ENCODE measurements around the gene KANSL1. TPM values are rescaled to one million over a fixed set of nuclear protein-coding genes. Genes with fewer than 3 reads are reported as not detected.

Gene KANSL1
- total RNA-seq, 4 donors from 2014 or later: 80.3 to 201 (median 146) TPM

GRCh38 chr17:46029627-46030026 is 163.6 kb downstream of the KANSL1 start:
- WGBS, 2 donors (ENCODE audit: low coverage in 1 of 2): 90 to 97% methylated on average over 6 of the region's 6 CpGs
- Histone ChIP-seq H3K36me3 (peaks cover 0 to 51% (median 18%) of the 10 kb centered on the region in 4 donors), H3K9me3 (no peaks in the 10 kb centered on the region), H3K4me3 (no peak overlapping the region), H3K27ac (no peak overlapping the region), H3K27me3 (no peaks in the 10 kb centered on the region), H3K4me1 (no peaks in the 10 kb centered on the region)
- TF ChIP-seq EP300 (IDR thresholded peaks at IDR 0.05; ENCODE audit: low read depth): no peak
- TF ChIP-seq POLR2A (IDR thresholded peaks at IDR 0.05): no peak
- TF ChIP-seq CTCF (IDR thresholded peaks at IDR 0.05): no peak
- no peak for TF ChIP-seq POLR2AphosphoS5 (IDR thresholded peaks at IDR 0.05)
- in situ Hi-C loops (cut with MboI; ENCODE audit: low pct_ligation_motif_present in 1 of 4, low pct_unique_long_range_greater_than_20kb in 1 of 4, low sequenced_read_pairs in 3 of 4): loop anchor here in 1 of 4 donors (25.0 kb wide), 1 partner anchor 183 kb away; no protein-coding TSS in a partner anchor
- DNase-seq: no peak
- intact Hi-C loops (cut with DNase I; ENCODE audit: low total_unique reads): no loop called here

DNA sequence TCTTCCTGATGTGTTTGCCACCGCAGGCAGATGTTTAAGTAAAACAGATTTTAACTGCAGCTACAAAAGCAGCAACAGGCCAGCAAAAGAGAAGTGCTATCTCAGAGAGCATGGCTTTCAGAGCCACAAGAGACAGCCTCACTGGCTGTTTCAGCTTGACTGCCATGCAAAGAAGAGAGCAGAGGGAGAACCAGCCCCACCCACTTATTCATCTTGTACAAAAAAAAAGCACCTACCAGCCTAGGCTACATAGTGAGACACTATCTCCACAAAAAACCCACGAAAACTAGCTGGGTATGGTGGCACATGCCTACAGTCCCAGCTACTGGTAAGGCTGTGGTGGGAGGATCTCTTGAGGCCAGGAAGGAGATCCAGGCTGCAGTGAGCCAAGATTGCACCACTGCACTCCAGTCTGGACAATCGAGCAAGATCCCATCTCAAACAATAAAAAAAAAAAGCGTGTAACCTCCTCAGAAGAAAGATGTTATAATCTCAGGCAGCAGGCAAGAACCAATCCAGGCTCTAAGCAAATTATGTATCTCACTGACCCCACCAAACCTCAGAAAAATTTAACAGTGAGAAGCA is 164.2 kb downstream of the KANSL1 start:
- H3K36me3 ChIP-seq: peaks cover 0 to 45% (median 15%) of the 10 kb centered on the region in 4 donors
- no peak overlapping the region for H3K27ac ChIP-seq
- H3K27me3 ChIP-seq: no peaks in the 10 kb centered on the region
- DNase-seq: no peak
- no peak overlapping the region for H3K4me3 ChIP-seq
- 71 to 85% methylated on average over 1 to 4 of the region's 4 CpGs for whole genome bisulfite sequencing, 2 donors (ENCODE audit: low coverage in 1 of 2)
- intact Hi-C loops (cut with DNase I; ENCODE audit: low total_unique reads) (no loop called here), in situ Hi-C loops (cut with MboI; ENCODE audit: low pct_ligation_motif_present in 1 of 4, low pct_unique_long_range_greater_than_20kb in 1 of 4, low sequenced_read_pairs in 3 of 4) (loop anchor here in 1 of 4 donors (25.0 kb wide), 1 partner anchor 183 kb away; no protein-coding TSS in a partner anchor)
- no peaks in the 10 kb centered on the region for H3K9me3 ChIP-seq
- H3K4me1 ChIP-seq: no peaks in the 10 kb centered on the region
- TF ChIP-seq EP300 (IDR thresholded peaks at IDR 0.05; ENCODE audit: low read depth) (no peak), POLR2A (IDR thresholded peaks at IDR 0.05) (no peak), POLR2AphosphoS5 (IDR thresholded peaks at IDR 0.05) (no peak), CTCF (IDR thresholded peaks at IDR 0.05) (no peak)

GRCh38 chr17:46028374-46028773 is 164.9 kb downstream of the KANSL1 start:
- H3K4me3 ChIP-seq: no peak overlapping the region
- intact Hi-C loops (cut with DNase I; ENCODE audit: low total_unique reads): no loop called here
- no peak for DNase-seq
- WGBS, 2 donors (ENCODE audit: low coverage in 1 of 2): 86 to 88% methylated on average over 1 to 3 of the region's 3 CpGs
- H3K27ac ChIP-seq: no peak overlapping the region
- H3K4me1 ChIP-seq: no peaks in the 10 kb centered on the region
- in situ Hi-C loops (cut with MboI; ENCODE audit: low pct_ligation_motif_present in 1 of 4, low pct_unique_long_range_greater_than_20kb in 1 of 4, low sequenced_read_pairs in 3 of 4): loop anchor here in 1 of 4 donors (25.0 kb wide), 1 partner anchor 184 kb away; no protein-coding TSS in a partner anchor
- H3K9me3 ChIP-seq: no peaks in the 10 kb centered on the region
- peaks cover 0 to 38% (median 12%) of the 10 kb centered on the region in 4 donors for H3K36me3 ChIP-seq
- no peaks in the 10 kb centered on the region for H3K27me3 ChIP-seq
- TF ChIP-seq POLR2AphosphoS5 (IDR thresholded peaks at IDR 0.05): no peak

- Histone ChIP-seq H3K9me3 (no peaks in the 10 kb centered on the region), H3K4me3 (no peak overlapping the region), H3K27ac (no peak overlapping the region), H3K36me3 (peaks cover 0 to 34% (median 10%) of the 10 kb centered on the region in 4 donors), H3K4me1 (no peaks in the 10 kb centered on the region), H3K27me3 (no peaks in the 10 kb centered on the region)
- in situ Hi-C loops (cut with MboI; ENCODE audit: low pct_ligation_motif_present in 1 of 4, low pct_unique_long_range_greater_than_20kb in 1 of 4, low sequenced_read_pairs in 3 of 4) (loop anchor here in 1 of 4 donors (25.0 kb wide), 1 partner anchor 184 kb away; no protein-coding TSS in a partner anchor), intact Hi-C loops (cut with DNase I; ENCODE audit: low total_unique reads) (no loop called here)
- no peak for TF ChIP-seq POLR2AphosphoS5 (IDR thresholded peaks at IDR 0.05)
- TF ChIP-seq EP300 (IDR thresholded peaks at IDR 0.05; ENCODE audit: low read depth): no peak
- no peak for TF ChIP-seq CTCF (IDR thresholded peaks at IDR 0.05)
- no peak for TF ChIP-seq POLR2A (IDR thresholded peaks at IDR 0.05)
- 79 to 84% methylated on average over 4 of the region's 4 CpGs for WGBS, 2 donors (ENCODE audit: low coverage in 1 of 2)
- no peak for DNase-seq
Measured at GRCh38 chr17:46027976-46028325, 165.3 kb downstream of the KANSL1 start.

Data from transverse colon (tissue), 4 donors.